GM12878 (cell line): ENCODE results near the gene CELF2.

Experiments
- BMI1 ChIP-seq: fragments of 450-650 bp; IDR thresholded peaks from 2 replicates; pipeline ENCODE4 v1.6.1; 2016; ENCODE audit warnings: mild to moderate bottlenecking, moderate library complexity, borderline replicate concordance
- CHD1 ChIP-seq: IDR thresholded peaks from 2 replicates; pipeline ENCODE4 v1.6.1; 2012; ENCODE audit warnings: low read depth, low read length, improper control_type of control experiment
- CTCF ChIP-seq, 3 experiments: IDR thresholded peaks in 2 of 3; conservative IDR thresholded peaks in 1 of 3; 2 replicates each; pipeline ENCODE4 v1.5.1; 2011; ENCODE audit warnings: low read depth in 3 of 3, low read length in 3 of 3, mild to moderate bottlenecking in 3 of 3, control low read depth in 2 of 3, moderate library complexity in 2 of 3, inconsistent platforms in 1 of 3, mixed read lengths in 1 of 3; ENCODE audit not compliant: control insufficient read depth in 2 of 3, insufficient read depth in 1 of 3; ENCODE audit errors: extremely low read depth in 1 of 3
- EGR1 ChIP-seq, 2 experiments: IDR thresholded peaks; 1 replicate in 1 of 2; 2 replicates in 1 of 2; pipeline ENCODE4 v1.6.1; 2011 to 2012; ENCODE audit warnings: low read depth in 2 of 2, low read length in 2 of 2, borderline replicate concordance in 1 of 2, mild to moderate bottlenecking in 1 of 2, moderate library complexity in 1 of 2
- FOXM1 ChIP-seq: IDR thresholded peaks from 2 replicates; pipeline ENCODE4 v1.6.1; 2012; ENCODE audit warnings: low read depth, mild to moderate bottlenecking, inconsistent platforms, low read length, moderate library complexity
- MAX ChIP-seq: IDR thresholded peaks from 2 replicates; pipeline ENCODE4 v1.6.1; 2012; ENCODE audit warnings: low read depth, low read length, improper control_type of control experiment
- MXI1 ChIP-seq: fragments of 150-350 bp; IDR thresholded peaks from 2 replicates; pipeline ENCODE4 v1.6.1; 2011; ENCODE audit warnings: low read depth, mild to moderate bottlenecking, inconsistent platforms, low read length, improper control_type of control experiment
- NR2C2 ChIP-seq: IDR thresholded peaks from 2 replicates; pipeline ENCODE4 v1.6.1; 2011; ENCODE audit warnings: borderline replicate concordance, low read depth; ENCODE audit not compliant: control insufficient read depth, insufficient read length
- REST ChIP-seq: IDR thresholded peaks from 2 replicates; pipeline ENCODE4 v1.6.1; 2012; ENCODE audit warnings: mild to moderate bottlenecking, low read depth, low read length
- SIX5 ChIP-seq: IDR thresholded peaks from 2 replicates; pipeline ENCODE4 v1.6.1; 2011; ENCODE audit warnings: mild to moderate bottlenecking, low read depth, low read length, moderate library complexity; ENCODE audit not compliant: severe bottlenecking
- SREBF1 ChIP-seq: IDR thresholded peaks from 2 replicates; pipeline ENCODE4 v1.6.1; 2012; ENCODE audit warnings: mild to moderate bottlenecking, low read length
- YY1 ChIP-seq: IDR thresholded peaks from 2 replicates; pipeline ENCODE4 v1.6.1; 2011; ENCODE audit warnings: low read depth, mild to moderate bottlenecking, low read length
- ZZZ3 ChIP-seq: IDR thresholded peaks from 2 replicates; pipeline ENCODE4 v1.6.1; 2011; ENCODE audit warnings: low read depth; ENCODE audit not compliant: control insufficient read depth, insufficient read length

GRCh38 chr10:11017000-11017569, 587 bp upstream of the CELF2 start:
- no peak for TF ChIP-seq CTCF (IDR thresholded peaks at IDR 0.05 in 2 of 3, conservative IDR thresholded peaks at IDR 0.05 in 1 of 3; ENCODE audit: control insufficient read depth in 2 of 3, extremely low read depth in 1 of 3, insufficient read depth in 1 of 3, low read depth in 3 of 3, low read length in 3 of 3)
- no peak for TF ChIP-seq MXI1
- TF ChIP-seq CHD1, result no peak
- no peak for TF ChIP-seq EGR1 (IDR thresholded peaks at IDR 0.05; ENCODE audit: borderline replicate concordance in 1 of 2, low read depth in 2 of 2, low read length in 2 of 2)
- TF ChIP-seq SREBF1, result no peak
- TF ChIP-seq FOXM1, result no peak
- TF ChIP-seq NR2C2, result no peak
- no peak for TF ChIP-seq REST
- TF ChIP-seq BMI1, result no peak
- no peak for TF ChIP-seq SIX5
- no peak for TF ChIP-seq MAX
- no peak for TF ChIP-seq ZZZ3
- no peak for TF ChIP-seq YY1
